Mesendoderm (in vitro differentiated cells): ENCODE data around the gene WBP1L.
A peak's percentile ranks its signal among the peaks of the same experiment; 100 is the strongest.

Experiments used
- DNase-seq: peaks from one replicate; pipeline ENCODE4 v3.0.0; 2013
- H2AK5ac ChIP-seq: 2 replicates; pipeline ENCODE4 v1.6.1; 2013; ENCODE audit warnings: low read length, inconsistent platforms
- H2BK120ac ChIP-seq: 2 replicates; pipeline ENCODE4 v1.6.1; 2013; ENCODE audit warnings: low read depth, mild to moderate bottlenecking, low read length, moderate library complexity, mixed read lengths
- H2BK15ac ChIP-seq: replicated peaks from 2 replicates; pipeline ENCODE4 v1.6.1; 2013; ENCODE audit warnings: low read depth, mild to moderate bottlenecking, moderate library complexity
- H2BK5ac ChIP-seq: 2 replicates; pipeline ENCODE4 v1.6.1; 2013; ENCODE audit warnings: low read length, inconsistent platforms
- H3K18ac ChIP-seq: 2 replicates; pipeline ENCODE4 v1.6.1; 2013; ENCODE audit warnings: mild to moderate bottlenecking, low read length, mixed read lengths
- H3K23ac ChIP-seq: one replicate; pipeline ENCODE4 v1.6.1; 2013; ENCODE audit warnings: low read length
- H3K27ac ChIP-seq: 2 replicates; pipeline ENCODE4 v1.5.1; 2013; ENCODE audit warnings: low read depth, mild to moderate bottlenecking, inconsistent platforms, low read length, moderate library complexity
- H3K27me3 ChIP-seq: 2 replicates; pipeline ENCODE4 v1.6.1; 2013; ENCODE audit warnings: low read length, control low read depth, mild to moderate bottlenecking, inconsistent platforms; ENCODE audit not compliant: insufficient read depth, poor library complexity
- H3K36me3 ChIP-seq: 2 replicates; pipeline ENCODE4 v1.6.1; 2013; ENCODE audit warnings: low read length, inconsistent platforms; ENCODE audit not compliant: control insufficient read depth, insufficient read depth
- H3K4ac ChIP-seq: one replicate; pipeline ENCODE4 v1.6.1; 2013; ENCODE audit warnings: low read depth, mild to moderate bottlenecking, low read length, moderate library complexity
- H3K4me1 ChIP-seq: 2 replicates; pipeline ENCODE4 v1.6.1; 2013; ENCODE audit warnings: low read depth, low read length, inconsistent platforms; ENCODE audit not compliant: control insufficient read depth
- H3K4me2 ChIP-seq: 2 replicates; pipeline ENCODE4 v1.6.1; 2013; ENCODE audit warnings: low read length
- H3K4me3 ChIP-seq: 2 replicates; pipeline ENCODE4 v1.5.1; 2013; ENCODE audit warnings: mild to moderate bottlenecking, low read length
- H3K56ac ChIP-seq: one replicate; pipeline ENCODE4 v1.6.1; 2013; ENCODE audit warnings: low read length
- H3K79me1 ChIP-seq: 2 replicates; pipeline ENCODE4 v1.6.1; 2013; ENCODE audit warnings: low read length, inconsistent platforms
- H3K79me2 ChIP-seq: 2 replicates; pipeline ENCODE4 v1.6.1; 2013; ENCODE audit warnings: mild to moderate bottlenecking, low read length; ENCODE audit not compliant: control insufficient read depth, insufficient read depth
- H3K9ac ChIP-seq: 2 replicates; pipeline ENCODE4 v1.6.1; 2013; ENCODE audit warnings: low read length, inconsistent platforms
- H4K5ac ChIP-seq: one replicate; pipeline ENCODE4 v1.6.1; 2013; ENCODE audit warnings: low read length
- H4K8ac ChIP-seq: one replicate; pipeline ENCODE4 v1.6.1; 2013; ENCODE audit warnings: low read depth, mild to moderate bottlenecking, control low read depth, low read length, moderate library complexity
- WGBS: extraction: QIAGEN DNeasy Blood & Tissue Kit; methylation state at CpG from one replicate; pipeline ENCODE4 v1.1.7; 2013; ENCODE audit warnings: low lambda C conversion rate, missing lambda C conversion rate; ENCODE audit not compliant: insufficient coverage; ENCODE audit errors: extremely low coverage; 5-methylcytosine and 5-hydroxymethylcytosine counted together

The WBP1L gene

DNA sequence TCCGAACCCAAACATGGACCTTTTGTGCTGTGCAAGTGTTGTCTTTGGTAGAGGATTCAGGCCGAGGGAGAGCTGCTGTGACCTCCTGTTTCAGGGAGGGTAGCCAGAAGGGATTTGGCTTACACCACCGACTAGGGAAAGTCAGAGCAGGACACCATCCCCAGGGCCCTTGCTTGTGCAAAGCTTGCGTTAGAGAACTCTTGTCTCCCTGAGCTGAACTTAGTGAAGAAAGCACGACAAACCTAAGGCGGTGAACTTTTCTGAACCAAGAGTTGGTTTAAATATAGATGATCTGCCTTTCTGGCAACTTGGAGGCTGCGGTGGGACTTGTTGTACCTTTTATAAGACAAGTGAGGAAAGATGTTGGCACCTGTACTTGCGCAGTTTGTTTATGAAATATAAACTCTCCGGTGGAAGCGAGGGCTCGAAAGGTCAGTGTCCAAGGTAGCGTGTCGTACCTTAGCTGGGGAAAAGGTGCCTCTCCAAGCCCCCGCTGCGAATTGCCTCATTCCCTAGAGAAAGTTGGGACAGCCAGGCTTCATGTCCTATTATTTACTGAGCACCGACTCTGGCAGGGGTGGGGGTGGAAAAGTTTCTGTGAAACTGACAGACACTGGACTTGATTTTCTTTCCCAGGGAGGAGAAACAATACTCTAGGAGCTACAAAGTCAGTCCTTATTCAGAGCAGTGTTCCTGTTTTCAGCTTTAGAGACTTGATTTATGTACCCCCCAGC, 31.6 kb downstream of the WBP1L start:
- Histone ChIP-seq H3K56ac (peak overlapping the region; percentile 75), H3K27me3 (no peaks in the 10 kb centered on the region), H2BK15ac (no peak overlapping the region), H3K18ac (peak overlapping the region; percentile 33), H3K4me1 (peaks cover 23% of the 10 kb centered on the region), H2BK5ac (peak overlapping the region; percentile 63), H3K79me1 (peaks cover 14% of the 10 kb centered on the region), H3K4me2 (no peak overlapping the region), H4K8ac (no peak overlapping the region), H3K27ac (peak overlapping the region; percentile 88), H3K4ac (no peak overlapping the region), H3K23ac (no peak overlapping the region), H3K4me3 (no peak overlapping the region), H3K9ac (peak overlapping the region; percentile 32), H2BK120ac (no peak overlapping the region), H4K5ac (no peak overlapping the region), H3K36me3 (no peaks in the 10 kb centered on the region), H2AK5ac (peak overlapping the region; percentile 76), H3K79me2 (no peaks in the 10 kb centered on the region)
- DNase-seq: no peak
- no CpG with 5 or more reads among the region's 16 CpGs for WGBS

DNA sequence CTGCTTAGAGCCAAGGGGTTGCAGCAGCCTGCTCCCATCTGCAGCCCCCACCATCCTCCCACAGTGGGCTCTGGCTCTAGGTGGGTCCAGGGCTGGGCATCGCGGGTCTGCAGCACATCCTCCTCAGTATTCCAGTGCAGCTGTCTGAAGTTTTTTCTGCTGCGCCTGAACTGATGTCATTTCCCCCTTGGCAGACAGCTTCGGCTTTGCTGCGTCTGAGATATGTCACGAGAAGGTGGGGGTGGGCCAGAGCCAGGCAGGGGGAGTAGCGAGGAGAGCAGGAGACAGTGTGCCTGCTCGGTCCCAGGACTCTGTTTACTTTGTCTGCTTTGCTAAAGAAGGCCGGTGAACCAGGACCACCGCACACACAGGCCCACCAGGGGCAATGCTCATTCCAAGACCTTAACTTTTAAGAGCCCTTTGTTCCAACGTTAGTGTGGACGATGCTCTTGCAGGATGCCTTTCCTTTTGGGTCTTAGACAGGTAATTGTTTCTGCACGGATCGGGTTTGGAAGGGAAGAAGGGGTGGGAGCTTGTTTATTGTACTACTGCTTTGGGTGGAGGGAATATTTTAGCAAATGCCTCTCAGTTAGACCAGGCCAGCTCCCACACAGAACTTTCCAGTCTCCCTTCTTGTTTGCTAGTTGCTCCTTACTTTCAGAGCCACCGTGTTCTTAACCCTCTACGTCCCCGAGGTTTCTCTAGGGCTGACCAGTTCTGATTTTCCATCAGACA, 32.4 kb downstream of the WBP1L start:
- Histone ChIP-seq H4K5ac (no peak overlapping the region), H3K4me1 (peaks cover 26% of the 10 kb centered on the region)

DNA sequence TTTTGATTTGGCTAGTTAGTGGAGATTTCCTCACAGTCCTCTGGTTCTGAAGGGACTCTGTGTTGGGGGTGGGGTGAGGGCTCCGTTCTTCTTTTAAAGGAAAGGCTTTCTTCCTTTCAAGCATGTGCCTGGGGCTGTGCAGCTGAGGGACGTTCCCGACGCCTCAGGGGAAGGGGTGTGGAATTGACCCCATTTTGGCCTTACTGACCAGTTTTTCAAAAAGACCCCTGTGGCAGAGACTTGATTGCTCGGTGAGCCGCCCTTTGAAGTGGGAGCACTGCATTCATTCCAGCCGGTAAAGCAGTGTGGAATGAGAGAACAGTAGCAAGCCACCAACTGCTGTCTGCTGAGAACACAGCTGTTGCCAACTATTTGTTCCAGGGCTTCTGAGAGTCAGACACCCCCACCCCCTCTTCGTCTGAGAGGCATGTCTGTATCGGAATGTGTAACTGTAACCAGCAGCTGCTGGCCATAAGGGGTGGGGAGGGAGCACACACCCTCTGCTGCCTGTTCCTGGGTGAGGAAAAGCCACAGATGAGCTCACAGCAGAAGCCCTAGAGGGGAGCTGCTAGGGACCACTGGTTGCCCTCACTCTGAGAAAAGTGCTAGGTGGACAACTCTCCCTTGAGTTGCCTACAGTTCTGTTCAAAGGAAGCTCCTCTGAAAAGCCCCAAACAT, 33.2 kb downstream of the WBP1L start:
- Histone ChIP-seq H2AK5ac (peak overlapping the region; percentile 67), H3K4me3 (no peak overlapping the region), H3K4me2 (peak overlapping the region; percentile 14), H4K8ac (no peak overlapping the region), H3K36me3 (no peaks in the 10 kb centered on the region), H3K23ac (no peak overlapping the region), H2BK15ac (no peak overlapping the region), H3K27me3 (no peaks in the 10 kb centered on the region), H3K4ac (peak overlapping the region; percentile 24), H4K5ac (no peak overlapping the region), H2BK5ac (peak overlapping the region; percentile 18), H3K79me1 (peaks cover 18% of the 10 kb centered on the region), H3K18ac (peak overlapping the region; percentile 75), H3K56ac (peak overlapping the region; percentile 75), H3K27ac (peak overlapping the region; percentile 88), H3K4me1 (peaks cover 30% of the 10 kb centered on the region), H3K9ac (peak overlapping the region; percentile 43), H2BK120ac (no peak overlapping the region), H3K79me2 (no peaks in the 10 kb centered on the region)
- DNase-seq: peak; percentile 98
- no CpG with 5 or more reads among the region's 9 CpGs for WGBS

More for the DNA sequence above, 32.4 kb downstream of the WBP1L start:
- Histone ChIP-seq H3K9ac (peak overlapping the region; percentile 43), H2AK5ac (peak overlapping the region; percentile 76), H2BK15ac (no peak overlapping the region), H3K4me3 (no peak overlapping the region), H3K4ac (peak overlapping the region; percentile 24), H3K23ac (peak overlapping the region; percentile 55), H3K79me2 (no peaks in the 10 kb centered on the region), H3K18ac (peak overlapping the region; percentile 75), H3K27me3 (no peaks in the 10 kb centered on the region), H3K56ac (peak overlapping the region; percentile 75), H3K79me1 (peaks cover 18% of the 10 kb centered on the region), H2BK120ac (no peak overlapping the region), H3K36me3 (no peaks in the 10 kb centered on the region), H3K4me2 (peak overlapping the region; percentile 23), H2BK5ac (peak overlapping the region; percentile 63), H4K8ac (no peak overlapping the region), H3K27ac (peak overlapping the region; percentile 88)
- DNase-seq: peak; percentile 82
- WGBS: no CpG with 5 or more reads among the region's 17 CpGs

DNA sequence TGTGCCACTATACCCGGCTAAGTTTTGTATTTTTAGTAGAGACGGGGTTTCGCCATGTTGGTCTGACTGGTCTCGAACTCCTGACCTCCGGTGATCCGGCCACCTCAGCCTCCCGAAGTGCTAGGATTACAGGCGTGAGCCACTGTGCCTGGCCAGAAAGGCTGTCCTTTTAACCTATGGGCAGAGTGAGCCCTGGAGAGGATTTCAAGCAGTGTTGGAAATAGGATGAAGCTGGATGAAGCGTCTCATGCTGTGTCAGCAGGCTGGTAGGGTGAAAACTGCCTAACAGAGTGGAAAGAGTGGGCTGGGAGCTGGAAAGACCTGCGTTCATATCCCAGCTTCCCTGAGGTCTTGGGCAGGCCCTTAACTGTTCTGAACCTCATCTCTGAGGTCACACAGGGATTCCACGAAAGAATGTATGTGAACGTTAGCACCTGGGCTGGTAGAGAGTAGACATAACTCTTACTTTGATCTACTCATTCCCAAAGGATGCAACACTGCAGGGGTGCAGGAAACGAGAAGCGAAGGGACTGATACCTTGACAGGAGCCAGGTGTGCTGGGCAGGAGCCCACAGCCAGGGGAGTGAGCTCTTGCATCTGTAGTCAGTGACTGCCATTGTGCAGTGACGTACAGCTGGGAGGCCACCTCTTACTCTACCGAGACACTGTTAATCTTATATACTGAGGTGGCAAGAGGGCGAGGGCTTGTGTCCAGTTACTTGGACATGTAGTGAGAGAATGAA, 34.1 kb downstream of the WBP1L start:
- Histone ChIP-seq H3K4ac (peak overlapping the region; percentile 44), H4K8ac (no peak overlapping the region), H2BK5ac (peak overlapping the region; percentile 27), H2BK120ac (no peak overlapping the region), H3K23ac (peak overlapping the region; percentile 15), H3K56ac (peak overlapping the region; percentile 51), H3K27ac (no peak overlapping the region), H4K5ac (no peak overlapping the region), H3K9ac (no peak overlapping the region), H3K27me3 (no peaks in the 10 kb centered on the region), H3K79me2 (no peaks in the 10 kb centered on the region), H3K4me2 (no peak overlapping the region), H2BK15ac (no peak overlapping the region), H3K4me1 (peaks cover 34% of the 10 kb centered on the region), H3K18ac (peak overlapping the region; percentile 24), H2AK5ac (peak overlapping the region; percentile 10), H3K79me1 (peaks cover 18% of the 10 kb centered on the region), H3K4me3 (no peak overlapping the region), H3K36me3 (no peaks in the 10 kb centered on the region)
- WGBS: no CpG with 5 or more reads among the region's 17 CpGs
- DNase-seq: peak; percentile 59

DNA sequence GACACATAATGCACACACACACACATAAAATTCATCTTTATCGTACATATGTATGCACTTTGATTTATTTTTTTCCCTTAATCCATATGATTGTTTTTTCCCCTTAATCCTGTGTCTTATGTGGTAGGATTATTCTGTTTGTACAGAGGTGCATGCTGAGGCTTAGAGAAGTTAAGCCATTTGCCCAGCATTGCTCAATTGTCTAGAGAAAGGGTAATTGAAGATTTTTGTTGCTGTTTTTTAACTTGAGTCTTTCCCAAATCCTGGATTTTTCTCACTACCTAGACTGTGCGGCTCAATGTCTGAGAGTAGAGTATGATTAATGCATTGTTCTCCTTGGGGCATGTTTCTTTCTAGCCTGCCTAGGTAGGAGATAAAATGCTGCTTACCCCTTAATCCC, 35.0 kb downstream of the WBP1L start:
- DNase-seq: no peak
- Histone ChIP-seq H2AK5ac (no peak overlapping the region), H3K79me1 (peaks cover 17% of the 10 kb centered on the region), H3K4me1 (peaks cover 35% of the 10 kb centered on the region), H4K5ac (no peak overlapping the region), H3K4ac (no peak overlapping the region), H3K4me2 (no peak overlapping the region), H3K27me3 (no peaks in the 10 kb centered on the region), H2BK5ac (no peak overlapping the region), H2BK15ac (no peak overlapping the region), H3K23ac (no peak overlapping the region), H3K4me3 (no peak overlapping the region), H3K36me3 (no peaks in the 10 kb centered on the region), H3K18ac (no peak overlapping the region), H3K27ac (no peak overlapping the region), H2BK120ac (no peak overlapping the region), H4K8ac (no peak overlapping the region), H3K56ac (no peak overlapping the region), H3K9ac (no peak overlapping the region), H3K79me2 (no peaks in the 10 kb centered on the region)
- WGBS: no CpG with 5 or more reads among the region's 2 CpGs
